ENCODE data around the gene HNRNPA0.
"Not testable (repeated sequence)": the region's sequence is repeated elsewhere in the genome, so short reads cannot be mapped to it uniquely, and the experiment has no call there.

DNA sequence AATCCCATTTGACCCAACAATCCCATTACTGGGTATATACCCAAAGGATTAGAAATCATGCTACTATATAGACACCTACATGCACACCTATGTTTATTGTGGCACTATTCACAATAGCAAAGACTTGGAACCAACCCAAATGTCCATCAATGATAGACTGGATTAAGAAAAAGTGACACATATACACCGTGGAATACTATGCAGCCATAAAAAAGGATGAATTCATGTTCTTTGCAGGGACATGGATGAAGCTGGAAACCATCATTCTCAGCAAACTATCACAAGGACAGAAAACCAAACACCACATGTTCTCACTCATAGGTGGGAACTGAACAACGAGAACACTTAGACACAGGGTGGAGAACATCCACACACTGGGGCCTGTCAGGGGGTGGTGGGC lies 34.4 kb upstream of the HNRNPA0 start:
- TF ChIP-seq POLR2A (IDR thresholded peaks at IDR 0.05), result not testable (repeated sequence)
- TF ChIP-seq, protein P1, sequence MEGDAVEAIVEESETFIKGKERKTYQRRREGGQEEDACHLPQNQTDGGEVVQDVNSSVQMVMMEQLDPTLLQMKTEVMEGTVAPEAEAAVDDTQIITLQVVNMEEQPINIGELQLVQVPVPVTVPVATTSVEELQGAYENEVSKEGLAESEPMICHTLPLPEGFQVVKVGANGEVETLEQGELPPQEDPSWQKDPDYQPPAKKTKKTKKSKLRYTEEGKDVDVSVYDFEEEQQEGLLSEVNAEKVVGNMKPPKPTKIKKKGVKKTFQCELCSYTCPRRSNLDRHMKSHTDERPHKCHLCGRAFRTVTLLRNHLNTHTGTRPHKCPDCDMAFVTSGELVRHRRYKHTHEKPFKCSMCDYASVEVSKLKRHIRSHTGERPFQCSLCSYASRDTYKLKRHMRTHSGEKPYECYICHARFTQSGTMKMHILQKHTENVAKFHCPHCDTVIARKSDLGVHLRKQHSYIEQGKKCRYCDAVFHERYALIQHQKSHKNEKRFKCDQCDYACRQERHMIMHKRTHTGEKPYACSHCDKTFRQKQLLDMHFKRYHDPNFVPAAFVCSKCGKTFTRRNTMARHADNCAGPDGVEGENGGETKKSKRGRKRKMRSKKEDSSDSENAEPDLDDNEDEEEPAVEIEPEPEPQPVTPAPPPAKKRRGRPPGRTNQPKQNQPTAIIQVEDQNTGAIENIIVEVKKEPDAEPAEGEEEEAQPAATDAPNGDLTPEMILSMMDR (IDR thresholded peaks at IDR 0.05), result not testable (repeated sequence)
